SU-DHL-6 (cell line): ENCODE data around the gene TSGA10IP.

Experiments
- EZH2phosphoT487 ChIP-seq: fragments of 200-600 bp; sonication (generic), shearing (Covaris generic); conservative IDR thresholded peaks from 2 replicates; pipeline ENCODE4 v1.6.1; 2018; ENCODE audit warnings: mild to moderate bottlenecking, antibody characterized with exemption, low read length, moderate library complexity, mixed read lengths
- TF ChIP-seq, protein P1 (sequence below): fragments of 200-600 bp; sonication (generic); IDR thresholded peaks from one replicate; pipeline ENCODE4 v1.5.1; 2017; ENCODE audit warnings: antibody characterized with exemption, mild to moderate bottlenecking, low read length, moderate library complexity; ENCODE audit not compliant: insufficient read depth, poor library complexity, severe bottlenecking

DNA sequence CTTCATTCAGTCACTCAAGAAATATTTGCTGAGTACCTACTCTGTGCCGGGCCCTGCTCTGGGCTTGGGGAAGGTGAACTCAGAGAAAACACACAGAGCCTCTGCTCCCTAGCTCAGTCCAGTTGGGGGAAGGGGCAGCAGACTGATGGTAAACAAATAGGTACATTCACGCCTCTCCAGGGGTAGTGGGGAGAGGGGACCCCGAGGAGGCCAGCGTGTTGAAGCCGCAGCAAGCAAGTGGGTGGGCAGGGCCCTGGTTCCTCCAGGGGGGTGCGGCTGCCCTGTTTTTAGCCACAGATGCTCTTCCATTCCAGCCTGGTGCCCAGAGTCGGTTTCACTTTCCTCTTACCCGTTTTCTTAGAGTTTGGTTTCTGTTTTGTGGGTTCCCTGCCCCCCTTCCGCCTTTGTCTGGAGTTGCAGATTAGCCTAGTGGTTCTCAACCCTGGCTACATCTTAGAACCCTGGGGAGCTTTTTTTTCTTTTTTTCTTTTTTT lies 17.3 kb upstream of the TSGA10IP start:
- TF ChIP-seq, protein P1, sequence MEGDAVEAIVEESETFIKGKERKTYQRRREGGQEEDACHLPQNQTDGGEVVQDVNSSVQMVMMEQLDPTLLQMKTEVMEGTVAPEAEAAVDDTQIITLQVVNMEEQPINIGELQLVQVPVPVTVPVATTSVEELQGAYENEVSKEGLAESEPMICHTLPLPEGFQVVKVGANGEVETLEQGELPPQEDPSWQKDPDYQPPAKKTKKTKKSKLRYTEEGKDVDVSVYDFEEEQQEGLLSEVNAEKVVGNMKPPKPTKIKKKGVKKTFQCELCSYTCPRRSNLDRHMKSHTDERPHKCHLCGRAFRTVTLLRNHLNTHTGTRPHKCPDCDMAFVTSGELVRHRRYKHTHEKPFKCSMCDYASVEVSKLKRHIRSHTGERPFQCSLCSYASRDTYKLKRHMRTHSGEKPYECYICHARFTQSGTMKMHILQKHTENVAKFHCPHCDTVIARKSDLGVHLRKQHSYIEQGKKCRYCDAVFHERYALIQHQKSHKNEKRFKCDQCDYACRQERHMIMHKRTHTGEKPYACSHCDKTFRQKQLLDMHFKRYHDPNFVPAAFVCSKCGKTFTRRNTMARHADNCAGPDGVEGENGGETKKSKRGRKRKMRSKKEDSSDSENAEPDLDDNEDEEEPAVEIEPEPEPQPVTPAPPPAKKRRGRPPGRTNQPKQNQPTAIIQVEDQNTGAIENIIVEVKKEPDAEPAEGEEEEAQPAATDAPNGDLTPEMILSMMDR = no peak
- TF ChIP-seq EZH2phosphoT487 = no peak
